Neural cell (in vitro differentiated cells): ENCODE data around the gene TUBB. TPM values are rescaled to one million over a fixed set of nuclear protein-coding genes. Genes with fewer than 3 reads are reported as not detected.

Source experiments
- H2AFZ ChIP-seq: fragments of 200-600, 300-800 bp; sonication (generic), shearing (Covaris generic); 2 replicates; pipeline ENCODE4 v1.6.0; 2014; ENCODE audit warnings: low read depth, mild to moderate bottlenecking, antibody characterized with exemption, low read length, moderate library complexity
- H3F3A ChIP-seq: fragments of 200-600 bp; shearing (Covaris generic); 2 replicates; pipeline ENCODE4 v1.6.1; 2016; ENCODE audit warnings: mild to moderate bottlenecking, moderate library complexity, mixed read lengths, antibody characterized with exemption, low read length; ENCODE audit not compliant: insufficient read depth, poor library complexity, severe bottlenecking
- H3K27ac ChIP-seq: fragments of 200-600, 300-800 bp; sonication (generic), shearing (Covaris generic); 2 replicates; pipeline ENCODE4 v1.5.1; 2014; ENCODE audit warnings: mild to moderate bottlenecking, low read length, moderate library complexity
- H3K27me3 ChIP-seq: fragments of 300-800, 200-600 bp; sonication (generic), shearing (Covaris generic); 2 replicates; pipeline ENCODE4 v1.6.0; 2014; ENCODE audit warnings: mild to moderate bottlenecking, low read depth, low read length, moderate library complexity; ENCODE audit not compliant: insufficient read depth
- H3K36me3 ChIP-seq: fragments of 300-800, 200-600 bp; sonication (generic), shearing (Covaris generic); 2 replicates; pipeline ENCODE4 v1.5.1; 2014; ENCODE audit warnings: mild to moderate bottlenecking, antibody characterized with exemption, low read length, moderate library complexity; ENCODE audit not compliant: insufficient read depth
- H3K4me2 ChIP-seq: fragments of 300-800, 200-600 bp; sonication (generic), shearing (Covaris generic); 2 replicates; pipeline ENCODE4 v1.6.0; 2014; ENCODE audit warnings: mild to moderate bottlenecking, low read length
- H3K4me3 ChIP-seq: fragments of 300-800, 200-600 bp; sonication (generic), shearing (Covaris generic); 2 replicates; pipeline ENCODE4 v1.5.1; 2014; ENCODE audit warnings: mild to moderate bottlenecking, low read length, moderate library complexity
- H3K79me2 ChIP-seq: fragments of 200-600 bp; shearing (Covaris generic); replicated peaks from 2 replicates; pipeline ENCODE4 v1.6.0; 2014; ENCODE audit warnings: mild to moderate bottlenecking, low read length, moderate library complexity; ENCODE audit not compliant: insufficient read depth
- H3K9ac ChIP-seq: fragments of 300-800, 200-600 bp; sonication (generic), shearing (Covaris generic); 2 replicates; pipeline ENCODE4 v1.6.1; 2016; ENCODE audit warnings: mild to moderate bottlenecking, low read length, mixed read lengths
- H3K9me2 ChIP-seq: fragments of 200-600 bp; shearing (Covaris generic); 2 replicates; pipeline ENCODE4 v1.6.1; 2016; ENCODE audit warnings: mild to moderate bottlenecking, low read length, mixed read lengths; ENCODE audit not compliant: insufficient read depth
- H3K9me3 ChIP-seq: fragments of 200-600, 300-800 bp; sonication (generic), shearing (Covaris generic); 2 replicates; pipeline ENCODE4 v1.6.1; 2016; ENCODE audit warnings: mild to moderate bottlenecking, mixed run types, low read length, moderate library complexity, mixed read lengths
- H4K20me1 ChIP-seq: fragments of 200-600 bp; shearing (Covaris generic); 2 replicates; pipeline ENCODE4 v1.6.1; 2016; ENCODE audit warnings: mild to moderate bottlenecking, mixed run types; ENCODE audit not compliant: insufficient read depth
- EP300 ChIP-seq: fragments of 450-650 bp; conservative IDR thresholded peaks from 2 replicates; pipeline ENCODE4 v1.6.1; 2014; ENCODE audit warnings: antibody characterized with exemption, mild to moderate bottlenecking, moderate library complexity; ENCODE audit not compliant: poor library complexity, severe bottlenecking
- EZH2 ChIP-seq: fragments of 200-600, 300-800 bp; shearing (Covaris generic), sonication (generic); IDR thresholded peaks from 2 replicates; pipeline ENCODE4 v1.6.1; 2014; ENCODE audit warnings: antibody characterized with exemption, low read length, borderline replicate concordance, mild to moderate bottlenecking; ENCODE audit not compliant: insufficient read depth, poor library complexity, severe bottlenecking
- MXI1 ChIP-seq: fragments of 450-650 bp; conservative IDR thresholded peaks from 2 replicates; pipeline ENCODE4 v1.6.1; 2014; ENCODE audit warnings: antibody characterized with exemption, mild to moderate bottlenecking; ENCODE audit not compliant: poor library complexity, severe bottlenecking
- POLR2AphosphoS5 ChIP-seq: IDR thresholded peaks from 2 replicates; pipeline ENCODE4 v1.6.1; 2012
- RAD21 ChIP-seq: fragments of 450-650 bp; conservative IDR thresholded peaks from 2 replicates; pipeline ENCODE4 v1.6.1; 2014; ENCODE audit warnings: antibody characterized with exemption, mild to moderate bottlenecking, moderate library complexity
- SMC3 ChIP-seq: fragments of 450-650 bp; conservative IDR thresholded peaks from 2 replicates; pipeline ENCODE4 v1.6.1; 2014; ENCODE audit warnings: antibody characterized with exemption, mild to moderate bottlenecking, moderate library complexity; ENCODE audit not compliant: poor library complexity
- TAF1 ChIP-seq: IDR thresholded peaks from 2 replicates; pipeline ENCODE4 v1.6.1; 2012; ENCODE audit warnings: low read depth
- polyA plus RNA-seq: library from polyadenylated mRNA; depleted of rRNA; stranded (reverse); fragments of >200 nt; gene quantifications from 2 replicates; pipeline ENCODE4 v1.2.3, GENCODE V29; 2014
- TF ChIP-seq, protein P1 (sequence below): IDR thresholded peaks from 2 replicates; pipeline ENCODE4 v1.6.1; 2012; ENCODE audit warnings: borderline replicate concordance
- TF ChIP-seq, protein P2 (sequence below): fragments of 450-650 bp; IDR thresholded peaks from 2 replicates; pipeline ENCODE4 v1.5.1; 2014; ENCODE audit warnings: antibody characterized with exemption, mild to moderate bottlenecking, moderate library complexity; ENCODE audit not compliant: poor library complexity, severe bottlenecking

The TUBB gene
- polyA plus RNA-seq, 1 donor from 2014 or later: 711 TPM

- H3K9me3 ChIP-seq: no peaks in the 10 kb centered on the region
- no peaks in the 10 kb centered on the region for H3K9me2 ChIP-seq
- H3K79me2 ChIP-seq: peaks cover 8% of the 10 kb centered on the region
- H3K9ac ChIP-seq: peak within 1 kb of the TSS; percentile 80
- peak within 1 kb of the TSS; percentile 40 for H3K27ac ChIP-seq
- H3K4me3 ChIP-seq: peak within 1 kb of the TSS; percentile 92
- H2AFZ ChIP-seq: peak within 1 kb of the TSS; percentile 57
- no peaks in the 10 kb centered on the region for H3F3A ChIP-seq
- no peaks in the 10 kb centered on the region for H3K36me3 ChIP-seq
- peak within 1 kb of the TSS; percentile 46 for H3K4me2 ChIP-seq
- H4K20me1 ChIP-seq: no peaks in the 10 kb centered on the region
- H3K27me3 ChIP-seq: no peaks in the 10 kb centered on the region
- TF ChIP-seq EZH2 (no peak), EP300 (no peak), POLR2AphosphoS5 (peak; percentile 27), RAD21 (peak; percentile 49), MXI1 (peak; percentile 88), SMC3 (peak; percentile 59), TAF1 (no peak)
- TF ChIP-seq, protein P1, sequence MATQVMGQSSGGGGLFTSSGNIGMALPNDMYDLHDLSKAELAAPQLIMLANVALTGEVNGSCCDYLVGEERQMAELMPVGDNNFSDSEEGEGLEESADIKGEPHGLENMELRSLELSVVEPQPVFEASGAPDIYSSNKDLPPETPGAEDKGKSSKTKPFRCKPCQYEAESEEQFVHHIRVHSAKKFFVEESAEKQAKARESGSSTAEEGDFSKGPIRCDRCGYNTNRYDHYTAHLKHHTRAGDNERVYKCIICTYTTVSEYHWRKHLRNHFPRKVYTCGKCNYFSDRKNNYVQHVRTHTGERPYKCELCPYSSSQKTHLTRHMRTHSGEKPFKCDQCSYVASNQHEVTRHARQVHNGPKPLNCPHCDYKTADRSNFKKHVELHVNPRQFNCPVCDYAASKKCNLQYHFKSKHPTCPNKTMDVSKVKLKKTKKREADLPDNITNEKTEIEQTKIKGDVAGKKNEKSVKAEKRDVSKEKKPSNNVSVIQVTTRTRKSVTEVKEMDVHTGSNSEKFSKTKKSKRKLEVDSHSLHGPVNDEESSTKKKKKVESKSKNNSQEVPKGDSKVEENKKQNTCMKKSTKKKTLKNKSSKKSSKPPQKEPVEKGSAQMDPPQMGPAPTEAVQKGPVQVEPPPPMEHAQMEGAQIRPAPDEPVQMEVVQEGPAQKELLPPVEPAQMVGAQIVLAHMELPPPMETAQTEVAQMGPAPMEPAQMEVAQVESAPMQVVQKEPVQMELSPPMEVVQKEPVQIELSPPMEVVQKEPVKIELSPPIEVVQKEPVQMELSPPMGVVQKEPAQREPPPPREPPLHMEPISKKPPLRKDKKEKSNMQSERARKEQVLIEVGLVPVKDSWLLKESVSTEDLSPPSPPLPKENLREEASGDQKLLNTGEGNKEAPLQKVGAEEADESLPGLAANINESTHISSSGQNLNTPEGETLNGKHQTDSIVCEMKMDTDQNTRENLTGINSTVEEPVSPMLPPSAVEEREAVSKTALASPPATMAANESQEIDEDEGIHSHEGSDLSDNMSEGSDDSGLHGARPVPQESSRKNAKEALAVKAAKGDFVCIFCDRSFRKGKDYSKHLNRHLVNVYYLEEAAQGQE: no peak
- TF ChIP-seq, protein P2, sequence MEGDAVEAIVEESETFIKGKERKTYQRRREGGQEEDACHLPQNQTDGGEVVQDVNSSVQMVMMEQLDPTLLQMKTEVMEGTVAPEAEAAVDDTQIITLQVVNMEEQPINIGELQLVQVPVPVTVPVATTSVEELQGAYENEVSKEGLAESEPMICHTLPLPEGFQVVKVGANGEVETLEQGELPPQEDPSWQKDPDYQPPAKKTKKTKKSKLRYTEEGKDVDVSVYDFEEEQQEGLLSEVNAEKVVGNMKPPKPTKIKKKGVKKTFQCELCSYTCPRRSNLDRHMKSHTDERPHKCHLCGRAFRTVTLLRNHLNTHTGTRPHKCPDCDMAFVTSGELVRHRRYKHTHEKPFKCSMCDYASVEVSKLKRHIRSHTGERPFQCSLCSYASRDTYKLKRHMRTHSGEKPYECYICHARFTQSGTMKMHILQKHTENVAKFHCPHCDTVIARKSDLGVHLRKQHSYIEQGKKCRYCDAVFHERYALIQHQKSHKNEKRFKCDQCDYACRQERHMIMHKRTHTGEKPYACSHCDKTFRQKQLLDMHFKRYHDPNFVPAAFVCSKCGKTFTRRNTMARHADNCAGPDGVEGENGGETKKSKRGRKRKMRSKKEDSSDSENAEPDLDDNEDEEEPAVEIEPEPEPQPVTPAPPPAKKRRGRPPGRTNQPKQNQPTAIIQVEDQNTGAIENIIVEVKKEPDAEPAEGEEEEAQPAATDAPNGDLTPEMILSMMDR: peak; percentile 81
These were observed 47.5 kb upstream of the TUBB start, which contains the start of gene DHX16 for GRCh38 chr6:30672445-30673253. DHX16 (minus strand) TSS chr6:30673006; CDS start chr6:30672841, 165 bp downstream.

DNA sequence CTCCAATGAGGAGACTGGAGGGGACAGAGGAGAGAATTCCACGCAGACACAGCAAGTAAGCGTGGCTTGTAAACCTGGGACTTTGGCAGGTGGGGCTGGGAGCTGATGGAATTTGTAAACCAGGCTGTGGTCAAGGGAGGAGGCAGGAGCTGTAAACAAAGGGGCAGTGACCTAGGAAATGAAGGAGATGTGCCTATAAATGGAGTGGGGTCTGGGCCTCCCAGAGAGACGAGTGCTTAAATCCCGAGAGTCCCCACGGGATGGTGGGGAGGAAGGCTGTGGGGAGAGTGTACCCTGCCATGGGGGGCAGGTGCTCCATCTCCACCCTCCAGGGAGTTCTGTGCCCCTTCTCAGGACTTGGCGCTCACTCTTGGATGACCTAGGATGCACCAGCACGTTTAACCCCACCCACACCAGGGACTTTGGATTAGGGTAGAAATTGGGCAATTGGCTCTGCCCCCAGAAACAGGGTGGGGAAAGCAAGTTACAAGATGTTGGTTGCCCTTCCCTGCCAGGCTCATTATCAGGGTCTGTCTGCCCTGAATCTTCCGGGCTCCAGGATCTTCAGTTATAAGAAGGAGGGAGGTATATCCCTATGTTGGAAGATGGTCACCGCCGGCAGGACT is 43.4 kb upstream of the TUBB start:
- H3K79me2 ChIP-seq: peaks cover 19% of the 10 kb centered on the region
- peaks cover 15% of the 10 kb centered on the region for H4K20me1 ChIP-seq
- no peak overlapping the region for H2AFZ ChIP-seq
- H3K9me3 ChIP-seq: no peaks in the 10 kb centered on the region
- TF ChIP-seq SMC3: no peak
- TF ChIP-seq TAF1: no peak
- no peak for TF ChIP-seq EZH2
- TF ChIP-seq, protein P2: no peak
- no peak overlapping the region for H3K27ac ChIP-seq
- H3F3A ChIP-seq: no peaks in the 10 kb centered on the region
- H3K9me2 ChIP-seq: no peaks in the 10 kb centered on the region
- no peak overlapping the region for H3K9ac ChIP-seq
- no peaks in the 10 kb centered on the region for H3K27me3 ChIP-seq
- H3K36me3 ChIP-seq: no peaks in the 10 kb centered on the region
- no peak overlapping the region for H3K4me2 ChIP-seq
- no peak overlapping the region for H3K4me3 ChIP-seq
